Thymus (tissue), 11 donors: Measurements from ENCODE around the gene LY9. TPM values are rescaled to one million over a fixed set of nuclear protein-coding genes. Genes with fewer than 3 reads are reported as not detected.

Experiments used
- DNase-seq, 9 donors: peaks; one replicate each; pipeline ENCODE4 v3.0.0-alpha.2; 2013; ENCODE audit warnings: low spot score in 9 of 9, low read depth in 6 of 9, missing footprints in 1 of 9
- H3K27ac ChIP-seq, 2 donors: one replicate each; pipeline ENCODE4 v1.5.1; 2013; ENCODE audit warnings: control low read depth in 1 of 2, low read depth in 1 of 2, low read length in 1 of 2, mild to moderate bottlenecking in 1 of 2, moderate library complexity in 1 of 2
- H3K27me3 ChIP-seq, 2 donors: one replicate each; pipeline ENCODE4 v1.5.1; 2013; ENCODE audit warnings: low read length in 1 of 2; ENCODE audit not compliant: control insufficient read depth in 2 of 2, insufficient read depth in 1 of 2
- H3K36me3 ChIP-seq, 2 donors: one replicate each; pipeline ENCODE4 v1.5.1; 2013; ENCODE audit warnings: low read length in 1 of 2, mild to moderate bottlenecking in 1 of 2, moderate library complexity in 1 of 2; ENCODE audit not compliant: control insufficient read depth in 2 of 2, insufficient read depth in 2 of 2
- H3K4me1 ChIP-seq, 2 donors: one replicate each; pipeline ENCODE4 v1.5.1; 2013; ENCODE audit warnings: low read length in 2 of 2; ENCODE audit not compliant: control insufficient read depth in 2 of 2, insufficient read depth in 2 of 2
- H3K4me3 ChIP-seq, 2 donors: one replicate each; pipeline ENCODE4 v1.5.1; 2013; ENCODE audit warnings: low read length in 2 of 2, control low read depth in 1 of 2, mild to moderate bottlenecking in 1 of 2
- H3K9me3 ChIP-seq, 2 donors: one replicate each; pipeline ENCODE4 v1.5.1; 2013; ENCODE audit warnings: low read length in 1 of 2, mild to moderate bottlenecking in 1 of 2; ENCODE audit not compliant: control insufficient read depth in 2 of 2, insufficient read depth in 1 of 2
- WGBS: extraction: QIAGEN DNeasy Blood & Tissue Kit; methylation state at CpG from one replicate; pipeline ENCODE4 v1.1.7; 2013; 5-methylcytosine and 5-hydroxymethylcytosine counted together
- polyA plus RNA-seq: library from polyadenylated mRNA; stranded (reverse); fragments of 200-250 nt; gene quantifications from one replicate; pipeline ENCODE4 v1.2.3, GENCODE V29; 2013
- total RNA-seq: library from RNA; stranded (reverse); fragments of 120-200 nt; gene quantifications from one replicate; pipeline ENCODE4 v1.2.4, GENCODE V29; 2013
- donor health status: healthy.

Gene LY9
- total and polyA plus RNA-seq, 2 donors, result 25.3 to 28.6 TPM

DNA sequence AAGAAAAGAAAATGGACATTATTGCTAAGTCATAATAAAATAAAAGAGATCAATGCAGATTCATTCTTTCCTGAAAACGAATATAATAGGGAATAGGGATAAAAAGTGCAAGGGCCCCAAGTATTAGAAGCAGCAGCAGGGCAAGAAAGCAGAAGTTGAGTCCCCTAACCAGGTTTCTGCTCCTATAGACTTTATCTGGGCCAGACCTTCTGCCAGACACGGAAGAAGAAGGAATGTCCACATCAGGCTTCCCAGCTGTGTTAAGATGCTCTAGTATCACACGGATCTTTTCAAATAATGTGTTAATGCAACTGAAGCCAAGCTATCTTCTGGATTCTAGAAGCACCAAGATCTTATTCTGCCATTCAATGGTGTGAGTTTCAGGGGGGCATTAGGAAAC, 39.8 kb downstream of the LY9 start:
- Histone ChIP-seq H3K4me3 (no peak overlapping the region), H3K27me3 (no peaks in the 10 kb centered on the region), H3K4me1 (peaks cover 29 to 48% of the 10 kb centered on the region in 2 donors), H3K27ac (no peak overlapping the region), H3K36me3 (no peaks in the 10 kb centered on the region), H3K9me3 (no peaks in the 10 kb centered on the region)
- 75% methylated on average over 3 of the region's 3 CpGs for WGBS
- DNase-seq, result no peak

GRCh38 chr1:160836561-160836960, 40.6 kb downstream of the LY9 start:
- H3K27me3 ChIP-seq, result no peaks in the 10 kb centered on the region
- no peaks in the 10 kb centered on the region for H3K36me3 ChIP-seq
- H3K4me3 ChIP-seq, result no peak overlapping the region
- peaks cover 30 to 56% of the 10 kb centered on the region in 2 donors for H3K4me1 ChIP-seq
- H3K27ac ChIP-seq, result peak overlapping the region; percentile 74 to 93
- DNase-seq, result peak in 1 of 9 donors; percentile 31
- WGBS, result 55% methylated on average over 3 of the region's 3 CpGs
- no peaks in the 10 kb centered on the region for H3K9me3 ChIP-seq

DNA sequence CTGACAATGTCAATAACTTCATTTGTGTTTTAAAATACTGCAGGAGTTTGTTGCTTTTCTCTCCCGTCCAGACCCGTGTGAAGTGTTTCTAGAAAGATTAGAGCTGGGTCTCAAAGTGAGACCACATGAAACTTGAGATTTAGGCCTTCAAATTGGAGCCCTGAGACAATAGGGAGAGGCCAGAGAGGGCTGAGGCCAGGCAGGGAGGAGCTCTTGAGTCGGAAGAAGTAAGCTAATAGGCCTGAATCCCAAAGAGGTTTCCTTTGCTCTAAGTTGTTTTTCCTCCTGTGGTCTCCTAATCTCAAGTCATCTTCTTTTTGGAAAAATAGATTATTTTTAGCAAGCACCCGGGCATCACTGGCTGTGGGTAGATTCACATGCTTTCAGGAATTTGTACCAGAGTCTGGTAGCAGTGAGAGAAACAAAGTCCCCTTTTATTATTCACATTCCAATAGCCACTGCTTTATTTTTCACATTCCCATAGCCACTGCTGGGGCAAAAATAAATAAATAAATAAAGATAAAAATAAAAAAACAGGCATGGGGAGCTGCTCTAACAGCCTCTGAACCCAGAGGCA, 41.1 kb downstream of the LY9 start:
- Histone ChIP-seq H3K4me1 (peaks cover 34 to 61% of the 10 kb centered on the region in 2 donors), H3K27me3 (no peaks in the 10 kb centered on the region), H3K4me3 (peak overlapping the region in 1 of 2 donors; percentile 1), H3K36me3 (no peaks in the 10 kb centered on the region), H3K27ac (peak overlapping the region; percentile 74 to 93), H3K9me3 (no peaks in the 10 kb centered on the region)
- 63% methylated on average over 4 of the region's 4 CpGs for WGBS
- peak in 1 of 9 donors; percentile 34 for DNase-seq

- H3K4me1 ChIP-seq, result peaks cover 35 to 67% of the 10 kb centered on the region in 2 donors
- H3K27ac ChIP-seq, result peak overlapping the region; percentile 93 to 95
- H3K36me3 ChIP-seq, result no peaks in the 10 kb centered on the region
- no peaks in the 10 kb centered on the region for H3K27me3 ChIP-seq
- H3K9me3 ChIP-seq, result no peaks in the 10 kb centered on the region
- WGBS, result 5% methylated on average over 9 of the region's 9 CpGs
- H3K4me3 ChIP-seq, result peak overlapping the region; percentile 1 to 17
- DNase-seq, result peak; percentile 63 to 95 (median 81)
These were observed 41.7 kb downstream of the LY9 start for GRCh38 chr1:160837558-160838205.

- no peaks in the 10 kb centered on the region for H3K27me3 ChIP-seq
- DNase-seq, result peak in 5 of 9 donors; percentile 50 to 86 (median 60)
- 4% methylated on average over 7 of the region's 7 CpGs for WGBS
- H3K27ac ChIP-seq, result peak overlapping the region; percentile 10 to 93
- no peaks in the 10 kb centered on the region for H3K9me3 ChIP-seq
- peaks cover 37 to 70% of the 10 kb centered on the region in 2 donors for H3K4me1 ChIP-seq
- no peaks in the 10 kb centered on the region for H3K36me3 ChIP-seq
- H3K4me3 ChIP-seq, result peak overlapping the region in 1 of 2 donors; percentile 17
These were observed 42.9 kb downstream of the LY9 start for GRCh38 chr1:160838888-160839287.

GRCh38 chr1:160839746-160840145, 43.8 kb downstream of the LY9 start:
- 94% methylated on average over 2 of the region's 2 CpGs for WGBS
- DNase-seq, result no peak
- H3K27me3 ChIP-seq, result no peaks in the 10 kb centered on the region
- no peaks in the 10 kb centered on the region for H3K9me3 ChIP-seq
- H3K4me1 ChIP-seq, result peaks cover 37 to 70% of the 10 kb centered on the region in 2 donors
- H3K36me3 ChIP-seq, result no peaks in the 10 kb centered on the region
- H3K4me3 ChIP-seq, result no peak overlapping the region
- no peak overlapping the region for H3K27ac ChIP-seq

DNA sequence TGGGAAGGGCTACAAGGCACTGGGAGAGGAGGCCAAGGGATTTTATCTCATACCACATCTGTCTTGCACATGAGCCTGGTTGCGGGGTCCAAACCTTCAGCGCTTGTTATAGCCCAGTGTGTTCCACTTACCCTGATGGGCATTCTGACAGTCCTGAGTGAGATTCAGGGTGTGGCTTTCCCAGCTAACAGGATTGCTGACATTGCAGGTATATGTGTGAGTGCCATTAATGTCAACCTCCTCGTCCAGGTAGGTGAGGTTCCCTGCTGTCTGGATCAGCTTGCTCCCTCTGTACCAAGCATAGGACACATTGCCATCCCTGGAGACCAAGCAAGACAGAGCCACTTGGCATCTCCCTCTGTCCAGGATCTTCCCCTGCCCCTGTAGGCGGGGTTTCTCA, 45.1 kb downstream of the LY9 start:
- no peaks in the 10 kb centered on the region for H3K27me3 ChIP-seq
- 97% methylated on average over 4 of the region's 4 CpGs for WGBS
- no peak overlapping the region for H3K27ac ChIP-seq
- no peaks in the 10 kb centered on the region for H3K36me3 ChIP-seq
- H3K4me1 ChIP-seq, result peaks cover 37 to 62% of the 10 kb centered on the region in 2 donors
- H3K4me3 ChIP-seq, result no peak overlapping the region
- no peak for DNase-seq
- H3K9me3 ChIP-seq, result no peaks in the 10 kb centered on the region

DNA sequence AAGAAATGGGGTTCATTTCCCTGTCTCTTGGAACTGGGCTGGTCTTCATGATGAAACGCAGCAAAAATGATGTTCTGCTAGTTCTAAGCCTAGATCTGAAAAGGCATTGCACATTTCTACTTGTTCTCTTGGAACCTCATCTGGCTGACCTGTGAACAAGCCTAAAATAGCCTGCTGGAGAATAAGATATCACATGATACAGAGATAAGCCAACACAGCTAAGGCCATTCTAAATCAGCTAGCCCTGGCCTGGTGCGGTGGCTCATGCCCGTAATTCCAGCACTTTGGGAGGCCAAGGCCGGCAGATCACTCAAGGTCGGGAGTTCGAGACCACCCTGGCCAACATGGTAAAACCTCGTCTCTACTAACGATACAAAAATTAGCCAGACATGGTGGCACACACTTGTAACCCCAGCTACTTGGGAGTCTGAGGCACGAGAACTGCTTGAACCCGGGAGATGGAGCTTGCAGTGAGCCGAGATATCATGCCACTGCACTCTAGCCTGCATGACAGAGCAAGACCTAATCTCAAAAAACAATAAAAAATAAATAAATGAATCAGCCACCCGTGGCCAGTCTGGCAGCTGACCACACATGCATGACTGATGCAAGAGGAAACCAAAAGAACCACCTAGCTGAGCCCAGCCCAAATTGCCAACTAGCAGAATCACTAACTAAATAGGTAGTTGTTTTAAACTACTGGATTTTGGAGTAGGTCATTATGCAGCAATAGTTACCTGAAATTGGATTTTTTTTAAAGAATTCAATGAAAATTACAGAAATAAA, 48.7 kb downstream of the LY9 start:
- no peak overlapping the region for H3K4me3 ChIP-seq
- H3K27me3 ChIP-seq, result no peaks in the 10 kb centered on the region
- H3K4me1 ChIP-seq, result peaks cover 8 to 29% of the 10 kb centered on the region in 2 donors
- no peak for DNase-seq
- WGBS, result 91% methylated on average over 12 of the region's 12 CpGs
- H3K27ac ChIP-seq, result no peak overlapping the region
- no peaks in the 10 kb centered on the region for H3K9me3 ChIP-seq
- no peaks in the 10 kb centered on the region for H3K36me3 ChIP-seq

DNA sequence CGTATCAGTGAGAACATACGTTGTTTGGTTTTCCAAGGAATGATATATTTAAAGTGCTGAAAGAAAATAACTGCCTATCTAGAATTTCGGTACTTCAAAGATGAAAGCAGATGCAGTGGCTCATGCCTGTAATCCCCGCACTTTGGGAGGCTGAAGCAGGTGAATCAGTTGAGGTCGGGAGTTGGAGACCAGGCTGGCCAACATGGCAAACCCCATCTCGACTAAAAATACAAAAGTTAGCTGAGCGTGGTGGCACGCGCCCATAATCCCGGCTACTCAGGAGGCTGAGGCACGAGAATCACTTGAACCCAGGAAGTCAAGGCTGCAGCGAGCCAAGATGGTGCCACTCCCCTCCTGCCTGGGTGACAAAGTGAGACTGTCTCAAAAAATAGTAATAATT, 50.3 kb downstream of the LY9 start:
- WGBS, result 98% methylated on average over 12 of the region's 12 CpGs
- Histone ChIP-seq H3K9me3 (no peaks in the 10 kb centered on the region), H3K4me1 (peaks cover 8 to 17% of the 10 kb centered on the region in 2 donors), H3K27me3 (no peaks in the 10 kb centered on the region), H3K4me3 (no peak overlapping the region), H3K36me3 (no peaks in the 10 kb centered on the region), H3K27ac (no peak overlapping the region)
- no peak for DNase-seq
